ENCODE measurements around the gene RPS16.

RPS16 gene

DNA sequence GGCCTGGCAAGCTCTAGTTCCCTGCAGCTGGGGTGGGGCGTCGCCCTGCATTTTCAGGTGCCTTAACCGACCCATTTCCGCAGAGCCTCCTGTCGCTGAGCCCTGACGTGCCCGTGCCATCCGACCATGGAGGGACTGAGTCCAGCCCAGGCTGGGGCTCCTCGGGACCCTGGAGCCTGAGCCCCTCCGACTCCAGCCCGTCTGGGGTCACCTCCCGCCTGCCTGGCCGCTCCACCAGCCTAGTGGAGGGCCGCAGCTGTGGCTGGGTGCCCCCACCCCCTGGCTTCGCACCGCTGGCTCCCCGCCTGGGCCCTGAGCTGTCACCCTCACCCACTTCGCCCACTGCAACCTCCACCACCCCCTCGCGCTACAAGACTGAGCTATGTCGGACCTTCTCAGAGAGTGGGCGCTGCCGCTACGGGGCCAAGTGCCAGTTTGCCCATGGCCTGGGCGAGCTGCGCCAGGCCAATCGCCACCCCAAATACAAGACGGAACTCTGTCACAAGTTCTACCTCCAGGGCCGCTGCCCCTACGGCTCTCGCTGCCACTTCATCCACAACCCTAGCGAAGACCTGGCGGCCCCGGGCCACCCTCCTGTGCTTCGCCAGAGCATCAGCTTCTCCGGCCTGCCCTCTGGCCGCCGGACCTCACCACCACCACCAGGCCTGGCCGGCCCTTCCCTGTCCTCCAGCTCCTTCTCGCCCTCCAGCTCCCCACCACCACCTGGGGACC is 27.9 kb downstream of the RPS16 start:
- no peak for DNase-seq (ENCODE audit: low read depth, low spot score)

- no peak for DNase-seq (ENCODE audit: low read depth, low spot score)
Measured at GRCh38 chr19:39407410-39407659, 28.4 kb downstream of the RPS16 start.

DNA sequence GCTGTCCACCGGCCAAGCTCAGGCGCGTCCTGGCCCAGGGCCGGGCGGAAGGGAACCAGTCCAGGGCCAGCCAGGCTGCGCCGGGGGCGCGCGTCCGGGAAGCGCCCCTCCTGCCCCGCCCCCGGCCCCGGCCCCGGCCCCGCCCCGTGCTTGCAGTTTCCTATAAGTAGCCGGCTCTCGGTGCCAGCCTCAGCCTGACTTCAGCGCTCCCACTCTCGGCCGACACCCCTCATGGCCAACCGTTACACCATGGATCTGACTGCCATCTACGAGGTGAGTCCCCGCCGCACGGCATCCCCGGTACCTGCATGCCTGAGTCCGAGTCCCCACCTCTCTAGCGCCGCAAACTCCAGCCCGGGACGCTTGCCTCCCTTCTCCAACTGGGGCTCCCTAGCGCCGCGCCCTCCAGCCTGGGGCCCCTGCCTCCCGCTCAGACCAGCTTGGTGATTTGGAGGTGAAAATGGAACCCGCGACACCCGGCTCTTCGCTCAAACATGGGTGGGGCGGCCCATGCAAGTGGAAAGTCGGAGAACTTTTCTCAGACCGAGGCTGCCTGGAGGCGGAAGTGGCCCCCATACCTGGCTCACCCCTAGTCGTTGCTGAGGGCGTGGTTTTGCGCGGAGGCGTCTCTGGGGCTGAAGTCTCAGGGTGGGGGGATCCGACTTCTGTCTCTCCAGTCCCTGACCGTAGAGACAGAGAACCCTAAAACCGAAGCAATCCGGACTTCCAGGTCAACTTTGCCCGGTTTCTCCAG is 28.9 kb downstream of the RPS16 start, which contains the start of gene ZFP36:
ZFP36 (plus strand) TSS at position 192 of the 754 bp plus-strand sequence; CDS start at position 250, 58 bp downstream.
- DNase-seq (ENCODE audit: low read depth, low spot score): peak; percentile 70

DNA sequence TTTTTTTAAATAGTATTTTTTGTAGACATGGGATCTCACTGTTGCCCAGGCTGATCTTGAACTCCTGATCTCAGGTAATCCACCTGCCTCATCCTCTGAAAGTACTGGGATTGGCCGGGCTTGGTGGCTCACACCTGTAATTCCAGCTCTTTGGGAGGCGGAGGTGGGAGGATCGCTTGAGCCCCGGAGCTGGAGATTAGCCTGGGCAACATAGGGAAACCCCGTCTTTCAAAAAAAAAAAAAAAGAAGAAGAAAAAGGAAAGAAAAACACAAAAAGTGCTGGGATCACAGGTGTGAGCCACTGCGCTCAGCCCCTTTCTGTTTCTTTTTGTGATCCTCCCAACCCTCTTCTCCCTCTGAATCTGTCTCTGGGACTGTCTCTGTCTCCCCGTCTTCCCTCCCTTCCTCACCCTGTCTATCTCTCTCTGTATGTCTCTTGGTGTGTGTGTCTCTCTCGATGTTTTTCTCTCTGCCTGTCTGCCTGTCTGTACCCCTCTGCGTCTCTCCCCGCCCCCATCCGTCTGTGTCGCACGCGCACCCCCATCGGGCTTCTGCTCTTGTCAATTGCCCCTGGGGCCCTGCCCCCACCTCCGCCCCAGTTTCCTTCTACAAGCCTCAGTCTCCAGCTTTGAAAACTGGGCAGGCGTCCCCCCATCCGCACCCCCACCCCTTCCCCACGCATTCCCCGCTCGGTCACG is 29.6 kb downstream of the RPS16 start:
- DNase-seq (ENCODE audit: low read depth, low spot score): peak; percentile 66

DNA sequence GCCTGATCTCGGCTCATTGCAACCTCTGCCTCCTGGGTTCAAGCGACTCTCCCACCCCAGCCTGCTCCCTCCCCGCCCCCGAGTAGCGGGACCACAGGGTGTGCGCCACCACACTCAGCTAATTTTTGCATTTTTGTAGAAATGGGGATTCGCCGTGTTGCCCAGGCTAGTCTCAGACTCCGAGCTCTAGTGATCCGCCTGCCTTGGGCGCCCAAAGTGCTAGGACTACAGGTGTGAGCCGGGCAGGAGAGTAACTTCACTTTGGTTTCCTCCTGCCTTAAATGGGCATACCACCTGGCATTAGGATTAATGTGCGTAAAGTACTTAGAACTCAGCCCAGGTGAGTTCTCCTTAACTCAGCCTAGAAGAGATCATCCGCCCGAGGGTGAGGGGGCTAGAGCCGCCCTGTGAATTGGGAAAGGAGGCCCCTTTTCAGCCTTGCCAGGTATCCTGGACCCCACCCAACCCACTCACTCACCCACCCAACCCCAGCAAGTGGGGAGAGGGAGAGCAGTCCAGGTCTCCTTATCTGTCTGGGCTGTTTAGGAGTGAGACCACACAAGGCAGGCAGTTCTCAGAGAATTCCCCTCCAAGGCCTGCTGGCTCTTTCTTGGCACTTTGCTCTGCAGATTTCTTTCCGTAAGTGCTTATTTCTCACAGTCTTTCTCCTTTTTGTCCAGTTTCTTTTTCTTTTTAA is 30.3 kb downstream of the RPS16 start:
- no peak for DNase-seq (ENCODE audit: low read depth, low spot score)

DNA sequence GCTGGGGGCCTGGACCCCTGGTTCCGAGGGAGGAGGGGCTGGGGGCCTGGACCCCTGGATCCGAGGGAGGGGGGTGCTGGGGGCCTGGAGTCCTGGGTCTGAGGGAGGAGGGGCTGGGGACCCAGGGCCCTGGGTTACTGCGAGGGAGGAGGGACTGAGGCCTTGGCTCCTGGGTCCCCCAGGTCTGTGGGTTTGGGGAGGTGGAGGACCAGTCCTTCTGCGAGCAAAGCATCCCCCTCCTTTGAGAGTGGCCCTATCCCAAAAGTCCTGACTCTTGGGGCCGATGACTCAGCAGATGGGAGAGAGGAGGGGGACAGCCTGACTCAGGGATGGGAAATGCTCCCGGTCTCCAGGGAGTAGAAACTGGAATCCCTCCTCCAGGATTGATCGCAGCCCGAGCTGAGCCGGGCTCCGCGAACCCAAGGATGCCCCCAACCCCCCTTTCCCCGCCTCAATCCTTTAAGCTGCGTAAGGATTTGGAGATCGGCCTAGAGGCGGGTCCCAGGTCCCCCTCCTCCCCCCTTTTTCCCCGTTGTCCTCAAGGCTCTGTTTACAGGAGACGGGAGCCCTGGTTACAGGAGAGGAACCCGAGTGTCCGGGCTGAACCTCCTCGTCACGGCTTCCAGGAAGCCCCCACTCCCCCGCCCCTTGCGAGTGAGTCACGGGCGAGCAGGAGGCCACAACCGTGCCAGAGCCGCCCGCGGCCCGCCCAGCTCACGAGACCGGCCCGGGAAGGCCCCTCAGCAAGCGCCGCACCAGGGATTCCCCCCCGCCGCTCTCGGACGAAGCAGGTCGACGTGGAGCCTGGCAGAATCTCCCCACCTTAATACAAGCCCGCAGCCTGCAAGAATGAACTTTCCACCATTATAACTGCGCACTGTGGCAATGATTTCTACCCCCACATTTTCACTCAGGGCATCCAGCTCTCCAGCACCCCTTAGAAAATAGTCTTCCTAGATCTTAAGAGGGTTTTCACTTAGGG is 32.1 kb downstream of the RPS16 start:
- DNase-seq (ENCODE audit: low read depth, low spot score): peak; percentile 87

- peak; percentile 68 for DNase-seq (ENCODE audit: low read depth, low spot score)
Measured at GRCh38 chr19:39402346-39403300, 33.1 kb downstream of the RPS16 start.

DNA sequence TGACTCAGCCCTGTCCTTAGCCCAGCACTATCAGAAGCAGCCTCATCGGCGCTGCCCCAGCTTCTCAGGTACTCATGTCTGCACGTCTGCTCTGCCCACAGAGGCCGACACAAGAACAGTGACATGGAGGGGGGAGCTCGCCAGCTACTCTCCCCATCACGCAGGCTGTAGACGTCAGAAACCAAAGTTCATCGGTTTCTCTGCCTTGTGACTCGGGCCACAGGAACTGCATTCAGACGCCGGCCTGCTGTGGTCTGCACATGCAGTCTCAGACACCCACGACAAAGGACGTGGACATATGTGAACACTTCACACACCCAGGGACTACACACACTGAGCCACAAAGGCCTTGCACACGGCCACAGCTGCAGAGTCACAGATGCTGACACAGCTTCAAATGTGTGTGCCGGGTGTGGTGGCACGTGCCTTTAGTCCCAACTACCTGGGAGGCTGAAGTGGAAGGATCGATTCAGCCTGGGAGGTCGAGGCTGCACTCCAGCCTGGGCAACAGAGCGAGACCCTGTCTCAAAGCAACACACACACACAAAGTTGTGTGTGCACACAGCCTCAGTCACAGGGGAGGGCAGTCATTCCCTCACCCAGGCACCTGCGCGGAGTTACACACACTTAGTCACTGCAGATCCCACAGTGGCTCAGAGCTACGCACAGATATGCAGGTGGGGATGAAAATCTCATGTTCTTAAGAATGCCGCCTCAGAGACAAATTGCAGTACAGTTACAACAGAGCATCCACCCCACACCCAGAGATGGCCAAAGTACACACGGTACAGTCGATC is 34.0 kb downstream of the RPS16 start:
- DNase-seq (ENCODE audit: low read depth, low spot score): peak; percentile 38

DNA sequence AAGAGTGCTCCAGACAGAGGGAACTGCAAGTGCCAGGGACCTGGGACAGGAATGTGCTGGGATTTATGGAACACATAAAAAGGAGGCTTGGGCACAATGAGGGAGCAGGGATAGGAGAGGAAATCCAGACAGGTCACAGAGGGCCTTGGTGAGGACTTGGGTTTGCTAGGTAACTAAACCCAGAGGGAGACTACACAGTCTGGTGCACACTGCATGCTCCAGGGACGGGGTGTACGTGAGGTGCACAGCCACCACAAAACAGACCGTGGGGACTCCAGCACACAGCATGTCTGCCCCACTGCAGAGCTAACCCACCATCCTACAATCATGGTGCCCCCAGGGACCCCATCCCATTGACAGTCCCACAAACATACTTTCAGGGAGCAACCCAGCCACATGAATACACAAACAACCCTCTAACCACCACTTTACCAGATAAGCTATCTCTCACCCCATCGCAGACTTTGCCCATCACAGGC is 34.6 kb downstream of the RPS16 start:
- no peak for DNase-seq (ENCODE audit: low read depth, low spot score)

DNA sequence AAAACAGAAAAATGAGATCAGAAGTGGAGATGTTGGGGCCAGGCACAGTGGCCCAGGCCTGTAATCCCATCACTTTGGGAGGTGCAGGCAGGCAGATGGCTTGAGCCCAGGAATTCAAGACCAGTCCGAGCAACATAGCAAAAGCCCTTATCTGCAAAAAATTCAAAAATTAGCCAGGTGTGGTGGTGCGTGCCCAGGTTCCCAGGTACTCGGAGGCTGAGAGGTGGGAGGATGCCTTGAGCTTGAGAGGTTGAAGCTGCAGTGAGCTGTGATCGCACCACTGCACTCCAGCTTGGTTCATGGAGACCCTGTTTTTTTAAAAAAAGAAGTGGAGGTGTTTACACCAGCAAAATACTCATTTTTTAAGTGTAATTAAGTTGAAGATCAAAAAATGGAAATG is 35.7 kb downstream of the RPS16 start:
- DNase-seq (ENCODE audit: low read depth, low spot score): no peak

- no peak for DNase-seq (ENCODE audit: low read depth, low spot score)
Measured at GRCh38 chr19:39399668-39400050, 36.1 kb downstream of the RPS16 start.

DNA sequence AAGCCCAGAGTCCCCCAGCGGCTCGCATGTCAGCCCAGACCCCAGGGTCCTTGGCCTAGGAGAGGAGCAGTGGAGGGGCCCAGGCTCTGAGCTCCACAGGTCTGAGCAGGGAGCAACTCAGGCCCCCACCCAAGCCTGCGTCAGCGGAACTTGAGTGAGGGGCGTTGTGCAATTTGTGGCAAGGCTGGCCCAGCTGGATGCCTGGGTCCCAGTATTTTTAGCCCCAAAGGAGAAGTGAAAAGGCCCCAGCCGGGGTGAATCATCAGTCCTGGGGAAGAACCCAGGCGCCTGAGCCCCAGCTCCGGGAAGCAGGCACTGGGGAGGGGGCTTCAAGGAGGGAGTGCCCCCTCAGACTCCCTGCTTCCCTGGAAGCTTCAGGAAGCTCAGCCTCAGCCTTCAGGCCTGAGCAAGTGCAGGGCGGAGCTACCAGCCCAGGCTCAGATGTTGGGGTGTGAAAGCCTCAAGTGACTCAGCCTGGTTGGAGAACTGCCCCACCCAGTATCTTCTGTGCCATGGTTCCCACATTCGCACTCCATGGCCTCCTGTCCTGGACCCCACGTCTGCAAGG is 37.4 kb downstream of the RPS16 start:
- no peak for DNase-seq (ENCODE audit: low read depth, low spot score)

DNA sequence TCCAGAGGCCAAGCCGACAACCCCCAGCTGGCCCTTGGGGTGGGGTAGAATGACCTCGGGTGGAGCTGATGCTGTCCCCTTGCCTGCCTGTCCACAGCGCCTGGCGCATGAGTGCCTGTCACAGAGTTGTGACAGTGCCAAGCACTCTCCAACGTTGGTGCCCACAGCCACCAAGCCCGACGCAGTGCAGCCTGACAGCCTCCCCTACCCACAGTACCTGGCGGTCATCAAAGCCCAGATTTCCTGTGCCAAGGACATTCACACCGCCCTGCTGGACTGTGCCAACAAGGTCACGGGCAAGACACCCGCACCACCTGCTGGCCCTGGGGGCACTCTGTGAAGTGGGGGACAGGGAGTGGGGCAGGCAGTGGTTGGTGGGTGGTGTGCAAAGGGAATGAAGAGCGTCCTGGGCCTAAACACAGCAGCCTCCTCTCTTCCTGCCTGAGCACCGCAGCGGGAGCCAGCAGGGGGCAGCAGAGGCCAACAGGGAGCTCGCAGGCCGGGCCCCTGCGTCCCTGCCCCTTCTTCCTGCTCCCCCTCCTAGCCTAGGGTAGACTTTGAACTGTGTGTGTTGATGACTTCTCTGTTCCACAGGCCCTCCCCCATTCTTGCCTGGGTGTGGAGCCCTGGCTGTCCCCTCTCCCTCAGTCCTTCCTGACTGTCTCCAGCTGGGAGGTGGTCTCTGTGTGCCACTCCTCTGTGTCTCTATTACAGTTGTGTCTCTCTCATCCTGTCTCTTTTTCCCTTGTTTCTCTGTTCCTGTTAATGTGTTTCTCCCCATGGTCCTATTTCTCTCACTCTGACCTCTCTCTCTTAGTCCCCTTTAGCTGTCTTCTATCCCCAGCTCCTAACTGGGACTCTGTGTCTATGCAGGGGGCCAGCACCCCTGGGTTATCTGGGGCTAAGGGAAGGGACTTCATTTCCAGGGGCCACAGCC is 38.1 kb downstream of the RPS16 start:
- peak; percentile 87 for DNase-seq (ENCODE audit: low read depth, low spot score)

DNA sequence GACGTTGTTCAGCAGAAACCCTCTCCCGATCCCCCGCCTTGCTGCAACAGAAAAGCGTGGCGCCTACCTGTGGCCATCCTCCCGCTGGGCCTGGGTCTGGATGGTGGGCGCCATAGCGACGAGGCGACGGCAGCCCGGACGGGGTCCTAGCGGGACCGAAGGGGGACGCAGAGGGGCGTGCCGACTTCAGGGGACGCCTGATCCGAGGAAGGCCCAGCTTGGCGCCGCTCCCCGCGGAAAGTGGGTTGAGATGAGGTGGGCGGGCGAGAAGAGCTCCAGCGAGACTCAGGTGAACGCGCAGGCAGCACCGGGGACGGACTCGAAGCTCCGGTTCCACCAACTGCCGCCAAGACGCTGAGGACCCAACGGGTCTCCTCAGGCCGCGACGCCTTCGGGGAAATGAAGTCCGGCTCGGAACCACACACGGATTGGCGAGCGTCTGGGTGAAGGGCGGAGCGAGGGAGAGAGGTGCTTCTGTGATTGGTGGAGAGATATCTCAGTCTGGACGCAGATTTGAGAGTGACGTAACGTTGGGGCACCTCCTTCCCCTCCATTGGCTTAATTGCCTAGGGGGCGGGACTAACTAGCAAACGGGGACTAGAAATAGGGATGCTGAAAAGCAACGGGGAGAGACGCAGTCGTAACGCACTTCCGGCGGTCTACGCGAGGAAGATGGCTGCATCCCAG is 44.9 kb downstream of the RPS16 start, which contains the start of the genes MED29 and PAF1:
MED29 (plus strand) TSS at position 628 of the 687 bp plus-strand sequence; CDS start at position 673, 45 bp downstream.
PAF1 (minus strand) TSS at position 356 of the 687 bp plus-strand sequence; CDS start at position 114, 242 bp downstream.
- DNase-seq (ENCODE audit: low read depth, low spot score): peak; percentile 92

DNA sequence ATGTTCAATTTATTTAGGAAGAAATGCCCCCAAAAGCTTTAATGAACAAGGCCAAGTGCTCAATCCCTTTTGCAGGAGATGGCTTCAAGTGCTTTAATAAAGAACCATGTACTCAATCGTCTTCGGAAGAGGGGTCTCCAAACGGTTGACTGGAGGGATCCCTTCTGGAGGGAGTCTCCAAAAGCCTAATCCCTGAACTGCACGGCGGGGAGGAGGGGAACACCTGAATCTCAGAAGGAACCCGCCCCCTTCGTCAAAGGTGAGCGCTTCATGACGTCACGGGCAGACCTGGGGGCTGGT is 45.3 kb downstream of the RPS16 start:
- peak; percentile 46 for DNase-seq (ENCODE audit: low read depth, low spot score)

- no peak for DNase-seq (ENCODE audit: low read depth, low spot score)
Measured at GRCh38 chr19:39389631-39390414, 45.9 kb downstream of the RPS16 start.
